ENCODE results near the gene NTRK1.
"Not testable (repeated sequence)": the region's sequence is repeated elsewhere in the genome, so short reads cannot be mapped to it uniquely, and the experiment has no call there.

The NTRK1 gene

DNA sequence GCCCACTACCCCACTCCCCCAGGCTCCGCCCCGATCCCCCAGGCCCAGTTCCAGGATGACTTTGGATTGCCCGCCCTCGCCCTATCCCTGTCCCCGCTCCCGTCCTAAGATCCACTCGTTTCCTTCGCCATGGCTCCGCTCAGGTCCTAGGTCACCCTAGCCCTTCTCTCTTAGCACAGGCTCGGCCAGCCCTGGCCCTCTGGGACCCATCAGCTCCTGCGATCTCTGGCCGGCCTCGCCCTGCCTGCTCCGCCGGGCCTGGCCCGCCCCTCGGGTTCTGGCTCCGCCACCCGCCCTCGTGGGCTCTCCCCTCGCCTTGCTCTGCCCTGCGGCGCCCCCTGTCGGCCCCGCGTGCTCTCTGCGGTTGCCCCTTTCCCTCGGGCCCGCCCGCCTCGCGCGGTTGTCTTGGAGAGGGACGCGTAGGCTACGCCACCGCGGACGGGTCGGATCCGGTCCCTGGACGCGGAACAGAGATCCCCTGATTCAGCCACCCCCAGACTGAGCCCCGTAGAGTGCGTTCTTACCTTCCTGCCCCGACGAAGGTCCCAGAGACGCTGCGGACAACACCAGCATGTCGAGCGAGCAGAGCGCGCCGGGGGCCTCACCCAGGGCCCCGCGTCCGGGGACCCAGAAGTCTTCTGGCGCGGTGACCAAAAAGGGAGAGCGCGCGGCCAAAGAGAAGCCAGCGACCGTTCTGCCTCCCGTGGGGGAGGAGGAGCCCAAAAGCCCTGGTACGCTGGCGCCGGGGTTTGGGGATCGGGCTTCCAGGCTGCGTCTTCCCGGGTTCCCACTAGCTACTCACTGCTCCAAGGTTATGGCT, 59.8 kb downstream of the NTRK1 start, which contains the start of gene LRRC71:
LRRC71 (plus strand) TSS at position 400 of the 820 bp plus-strand sequence; CDS start at position 572, 172 bp downstream.
- peak; percentile 18 for DNase-seq

DNA sequence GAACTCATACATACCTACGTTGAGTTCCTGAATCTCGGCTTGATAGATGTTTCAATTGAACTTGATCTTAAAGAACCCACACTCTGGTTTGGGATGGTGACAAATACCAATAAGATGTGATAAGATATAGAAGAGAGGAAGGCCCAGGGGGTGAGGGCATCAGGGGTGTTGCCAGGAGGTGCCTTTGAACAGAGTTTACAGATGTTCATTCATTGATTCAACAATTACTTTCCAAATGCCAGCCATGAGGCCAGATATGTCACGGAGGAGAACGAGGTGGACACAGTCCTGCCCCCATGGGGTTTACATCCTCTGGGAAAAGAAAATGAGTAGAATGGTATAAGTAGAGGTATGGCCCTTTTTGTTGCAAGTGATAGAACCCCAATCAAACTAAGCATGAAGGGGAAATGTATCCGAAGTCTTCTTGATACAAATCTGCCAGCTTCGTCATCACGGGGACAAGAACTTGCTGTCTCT, 60.4 kb downstream of the NTRK1 start:
- no peak for DNase-seq

DNA sequence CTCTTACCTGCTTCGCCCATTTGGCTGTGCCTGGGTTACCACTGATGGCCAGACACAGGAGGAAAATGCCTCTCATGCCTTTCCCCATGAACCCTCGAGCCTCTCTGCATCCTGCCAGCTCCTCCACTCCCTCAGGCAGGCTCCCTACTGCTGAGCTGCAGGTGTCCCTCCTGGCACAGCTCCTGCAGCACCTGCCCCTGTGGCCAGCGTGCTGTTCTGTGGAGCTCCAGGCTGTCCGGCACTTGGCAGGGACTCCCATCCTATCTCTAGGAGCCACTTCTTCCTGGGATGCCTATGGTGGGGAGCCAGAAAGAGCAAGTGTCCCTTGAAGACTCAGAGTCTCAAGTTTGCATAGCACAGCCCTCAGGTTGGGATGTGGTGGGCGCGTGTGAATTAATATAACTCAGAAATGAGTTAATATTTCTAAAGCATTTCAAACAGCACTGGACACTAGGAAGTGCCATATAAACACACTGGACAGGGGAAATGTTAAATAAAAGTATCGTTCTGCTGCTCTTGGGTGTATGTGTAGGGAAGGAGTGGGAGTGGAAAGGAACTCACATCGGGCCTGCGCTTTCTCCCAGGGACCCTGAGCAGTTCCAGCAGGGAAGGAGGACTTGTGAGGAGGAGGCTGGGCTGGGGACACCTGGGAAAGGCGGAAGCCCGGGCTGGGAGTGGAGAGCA, 62.5 kb downstream of the NTRK1 start:
- DNase-seq, result no peak

DNA sequence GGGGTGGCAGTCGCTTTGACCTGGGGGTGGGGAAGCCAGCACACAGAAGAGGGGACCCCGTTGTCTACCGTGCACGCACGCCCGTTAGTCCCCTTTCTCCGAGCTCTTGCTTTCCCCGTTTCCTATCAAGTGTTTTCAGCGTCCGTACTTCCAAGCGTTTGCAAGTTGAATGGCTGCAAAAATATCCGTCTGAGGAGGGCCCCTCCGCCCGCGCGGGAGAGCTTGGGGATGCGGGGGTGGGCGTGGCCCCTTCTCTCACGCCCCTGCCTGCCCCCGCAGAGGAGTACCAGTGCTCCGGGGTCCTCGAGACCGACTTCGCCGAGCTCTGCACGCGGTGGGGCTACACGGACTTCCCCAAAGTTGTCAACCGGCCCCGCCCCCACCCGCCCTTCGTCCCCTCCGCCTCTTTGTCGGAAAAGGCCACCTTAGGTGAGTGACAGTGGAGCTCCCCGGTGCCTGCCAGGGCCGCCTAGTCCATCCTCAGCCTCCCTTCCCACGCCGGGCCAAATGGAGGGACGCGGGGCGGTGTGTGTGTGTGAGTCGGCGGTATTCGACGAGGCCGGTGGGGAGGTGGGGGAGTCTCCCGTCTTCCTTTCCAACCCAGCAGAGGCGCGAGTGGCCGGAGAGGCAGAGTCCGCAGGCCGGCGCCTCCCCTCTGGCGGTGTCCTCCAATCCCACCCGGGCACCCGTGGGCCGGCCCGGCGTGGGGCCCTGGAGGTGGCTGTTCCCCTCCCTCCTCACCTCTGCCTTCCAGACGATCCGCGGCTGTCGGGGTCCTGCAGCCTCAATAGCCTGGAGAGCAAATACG, 63.2 kb downstream of the NTRK1 start:
- no peak for DNase-seq

DNA sequence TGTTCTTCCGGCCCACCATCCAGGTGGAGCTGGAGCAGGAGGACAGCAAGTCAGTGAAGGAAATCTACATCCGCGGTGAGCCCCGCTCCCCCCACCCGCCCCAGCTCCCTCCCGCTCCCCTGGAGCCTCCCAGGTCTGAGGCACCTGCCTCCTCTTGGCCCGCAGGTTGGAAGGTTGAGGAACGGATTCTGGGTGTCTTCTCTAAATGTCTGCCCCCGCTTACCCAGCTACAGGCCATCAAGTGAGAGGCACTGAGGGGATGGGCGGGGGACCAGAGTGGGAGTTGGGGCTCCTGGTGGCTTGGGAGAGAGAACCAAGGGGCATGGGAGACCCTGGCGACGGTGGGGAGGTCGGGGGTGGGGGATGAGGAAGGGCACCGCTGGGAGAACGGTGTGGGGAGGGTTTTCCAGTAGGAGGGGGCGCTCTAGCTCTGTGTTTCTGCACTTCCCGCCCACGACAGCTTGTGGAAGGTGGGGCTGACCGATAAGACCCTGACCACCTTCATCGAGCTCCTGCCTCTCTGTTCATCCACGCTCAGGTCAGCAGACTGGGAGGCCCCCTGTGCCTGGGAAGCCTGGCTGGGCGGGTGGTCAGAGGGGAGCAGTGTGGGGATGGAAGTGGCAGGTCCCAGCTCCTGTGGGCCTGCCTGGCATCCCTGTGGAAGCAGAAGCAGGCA, 64.0 kb downstream of the NTRK1 start:
- no peak for DNase-seq

DNA sequence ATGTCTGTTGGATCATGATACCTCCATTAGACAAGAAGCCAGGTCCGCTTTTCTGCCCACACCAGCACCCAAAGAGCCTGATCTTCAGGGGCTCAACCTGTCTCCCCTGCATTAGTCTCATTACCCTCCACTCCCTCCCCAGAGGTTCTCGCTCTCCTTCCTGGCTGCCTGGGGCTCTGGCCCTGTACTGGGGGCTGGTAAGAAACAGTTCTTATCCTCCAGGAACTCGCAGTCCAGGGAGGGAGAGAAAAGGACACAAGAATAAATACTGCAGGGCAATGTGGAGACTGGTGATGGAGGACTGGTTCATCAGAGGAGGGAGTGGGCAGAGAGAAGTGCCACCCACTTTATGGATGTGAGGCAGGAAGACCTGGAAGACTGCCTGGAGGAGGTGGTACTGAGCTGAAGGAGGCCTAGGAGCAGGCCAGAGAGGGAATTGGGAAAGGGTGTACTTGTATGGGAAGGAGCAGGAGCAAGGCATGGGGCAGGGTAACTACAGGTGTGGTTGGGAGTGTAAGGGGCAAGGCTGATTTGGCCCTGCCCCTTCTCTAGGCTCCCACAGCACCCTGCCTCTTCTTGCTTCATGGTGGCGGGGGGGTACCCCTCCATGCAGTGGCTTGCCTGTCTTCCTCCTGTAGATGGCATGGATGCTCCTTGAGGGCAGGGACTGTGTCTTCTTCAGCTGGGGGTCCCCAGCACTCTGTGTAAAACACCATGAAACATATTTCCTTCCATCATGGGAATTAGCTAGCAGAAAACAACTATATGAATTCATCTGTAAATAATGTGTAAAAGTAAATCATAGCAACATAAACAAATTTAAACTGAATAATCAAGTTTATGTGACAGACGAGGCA, 64.7 kb downstream of the NTRK1 start:
- DNase-seq, result no peak

DNA sequence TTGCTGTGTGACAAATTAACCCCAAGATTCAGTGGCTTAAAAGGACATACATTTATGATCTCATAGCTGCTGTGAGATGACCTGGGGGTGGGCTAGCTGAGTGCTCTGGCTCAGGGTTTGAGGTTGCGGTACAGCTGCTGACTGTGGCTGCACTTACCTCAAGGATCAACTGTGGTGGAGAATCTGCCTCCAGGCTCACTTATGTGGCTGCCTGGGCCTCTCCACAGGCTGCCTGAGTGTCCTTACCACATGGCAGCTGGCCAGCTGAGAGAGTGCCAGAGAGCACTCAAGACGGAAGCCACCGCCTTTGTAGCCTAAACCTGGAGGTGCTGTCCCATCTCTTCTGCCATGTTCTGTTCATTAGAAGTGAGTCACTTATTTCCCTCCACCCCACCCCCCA, 65.5 kb downstream of the NTRK1 start:
- DNase-seq, result no peak

DNA sequence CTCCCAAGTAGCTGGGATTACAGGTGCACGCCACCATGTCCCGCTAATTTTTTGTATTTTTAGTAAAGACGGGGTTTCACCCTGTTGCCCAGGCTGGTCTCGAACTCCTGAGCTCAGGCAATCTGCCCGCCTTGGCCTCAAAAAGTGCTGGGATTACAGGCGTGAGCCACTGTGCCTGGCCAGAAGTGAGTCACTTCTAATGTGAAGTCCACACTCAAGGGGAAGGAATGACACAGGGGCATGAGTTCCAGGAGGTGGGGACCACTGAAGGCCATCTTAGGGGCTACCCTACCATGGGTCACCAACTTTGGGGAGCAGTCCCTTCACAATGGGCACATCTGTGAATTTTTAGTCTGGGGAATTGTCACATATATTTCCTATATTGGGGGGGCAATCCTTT, 66.0 kb downstream of the NTRK1 start:
- DNase-seq, result not testable (repeated sequence)

DNA sequence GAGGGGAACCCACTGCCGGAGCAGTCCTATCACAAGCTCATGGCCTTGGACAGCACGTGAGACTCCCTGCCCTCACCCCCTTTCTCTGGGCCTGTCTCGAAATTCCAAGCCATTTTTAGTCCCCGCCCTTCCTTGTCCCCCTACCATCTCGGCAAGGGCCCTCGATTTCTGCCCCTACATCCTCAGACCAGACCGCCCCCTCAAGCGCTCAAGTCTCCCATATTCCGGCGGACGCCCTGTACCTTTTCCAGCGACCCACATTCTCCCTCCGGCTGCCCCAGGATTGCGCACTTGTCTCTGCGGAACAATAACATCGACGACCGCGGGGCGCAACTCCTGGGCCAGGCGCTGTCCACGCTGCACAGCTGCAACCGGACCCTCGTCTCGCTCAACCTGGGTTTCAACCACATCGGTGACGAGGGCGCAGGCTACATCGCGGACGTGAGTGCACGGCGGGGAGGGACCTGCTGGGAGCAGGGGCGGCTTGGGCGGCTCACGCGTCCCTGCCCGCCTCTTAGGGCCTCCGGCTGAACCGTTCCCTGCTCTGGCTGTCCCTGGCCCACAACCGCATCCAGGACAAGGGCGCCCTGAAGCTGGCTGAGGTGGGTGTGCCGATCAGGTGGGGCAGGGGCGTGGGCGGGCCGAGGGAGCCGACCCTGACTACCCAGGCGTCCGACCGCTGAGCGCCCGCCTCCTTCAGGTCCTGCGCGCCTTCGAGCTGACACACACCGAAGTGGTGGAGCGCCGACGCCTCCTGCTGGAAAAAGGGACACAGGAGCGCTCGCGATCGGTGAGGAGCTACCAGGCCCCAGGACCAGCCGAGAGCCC, 66.8 kb downstream of the NTRK1 start:
- peak; percentile 32 for DNase-seq

DNA sequence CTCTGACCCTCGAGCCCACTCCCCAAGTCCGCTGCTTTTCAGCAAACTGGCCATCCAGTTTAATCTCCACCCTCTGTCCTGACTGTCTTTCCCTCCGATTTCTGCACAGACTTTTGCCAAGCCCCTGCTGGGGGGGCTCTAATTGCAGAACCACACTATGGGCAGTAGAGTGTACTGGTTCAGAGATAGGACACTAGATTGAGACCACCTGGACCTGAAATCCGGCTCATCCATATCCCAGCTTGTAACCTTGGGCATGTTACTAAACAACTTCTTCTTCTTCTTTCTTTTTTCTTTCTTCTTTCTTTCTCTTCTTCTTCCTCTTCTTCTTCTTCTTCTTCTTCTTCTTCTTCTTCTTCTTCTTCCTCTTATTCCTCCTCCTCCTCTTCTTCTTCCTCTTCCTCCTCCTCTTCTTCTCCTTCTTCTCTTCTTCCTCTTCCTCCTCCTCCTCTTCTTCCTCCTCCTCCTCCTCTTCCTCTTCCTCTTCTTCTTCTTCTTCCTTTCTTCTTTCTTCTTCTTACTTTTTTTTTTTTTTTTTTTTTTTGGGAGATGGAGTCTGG, 67.5 kb downstream of the NTRK1 start:
- no peak for DNase-seq

DNA sequence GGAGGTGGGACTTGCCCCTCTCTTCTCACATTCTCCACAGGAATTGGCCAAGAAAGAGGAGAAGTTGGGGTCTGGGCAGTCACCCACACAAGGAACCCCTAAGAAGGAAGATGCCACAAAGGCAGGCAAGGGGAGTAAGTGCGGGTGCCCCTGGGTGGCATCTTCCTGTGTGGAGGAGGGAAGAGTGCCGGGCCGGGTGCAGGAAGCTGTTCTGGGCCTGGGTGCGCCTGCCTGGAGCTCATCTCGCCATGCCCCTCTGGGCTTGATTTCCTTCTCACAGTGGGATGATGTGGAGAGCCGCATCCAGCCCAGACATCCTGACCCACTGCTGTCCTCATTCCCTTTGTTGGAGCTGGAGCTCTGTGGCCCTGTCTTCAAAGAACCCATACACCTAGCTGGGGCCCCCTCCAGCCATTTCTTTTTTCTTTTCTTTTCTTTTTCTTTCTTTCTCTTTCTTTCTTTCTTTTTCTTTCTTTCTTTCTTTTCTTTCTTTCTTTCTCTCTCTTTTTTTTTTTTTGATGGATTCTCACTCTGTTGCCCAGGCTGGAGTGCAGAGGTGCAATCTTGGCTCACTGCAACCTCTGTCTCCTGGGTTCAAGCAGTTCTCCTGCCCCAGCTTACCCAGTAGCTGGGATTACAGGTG, 69.1 kb downstream of the NTRK1 start:
- DNase-seq, result no peak

DNA sequence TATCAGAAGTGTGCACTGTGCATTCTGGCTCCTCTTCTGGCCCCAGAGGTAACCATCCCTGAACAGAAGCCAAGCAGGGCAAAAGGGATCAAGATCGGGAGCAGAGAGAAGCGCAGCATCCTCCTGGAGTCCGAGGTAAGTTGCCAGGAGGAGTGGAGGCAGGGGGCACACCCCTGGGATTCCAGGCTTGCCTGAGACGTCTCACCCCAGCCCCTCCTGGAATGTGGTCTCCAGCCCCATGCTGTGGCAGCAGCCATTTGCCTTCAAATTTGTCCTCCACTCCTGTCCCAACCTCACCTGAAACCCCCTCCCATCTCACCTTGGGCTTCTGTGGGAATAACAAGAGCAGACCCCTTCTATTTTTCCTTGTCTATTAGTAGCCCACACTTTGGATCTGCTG, 69.8 kb downstream of the NTRK1 start:
- no peak for DNase-seq
